NCI-H1930 (cell line): Measurements from ENCODE around the gene ETFB.

Experiments
- DNase-seq, 2 experiments: peaks; one replicate each; lab custom pipeline; 2025; lab: John Stamatoyannopoulos, UW

Gene ETFB

DNA sequence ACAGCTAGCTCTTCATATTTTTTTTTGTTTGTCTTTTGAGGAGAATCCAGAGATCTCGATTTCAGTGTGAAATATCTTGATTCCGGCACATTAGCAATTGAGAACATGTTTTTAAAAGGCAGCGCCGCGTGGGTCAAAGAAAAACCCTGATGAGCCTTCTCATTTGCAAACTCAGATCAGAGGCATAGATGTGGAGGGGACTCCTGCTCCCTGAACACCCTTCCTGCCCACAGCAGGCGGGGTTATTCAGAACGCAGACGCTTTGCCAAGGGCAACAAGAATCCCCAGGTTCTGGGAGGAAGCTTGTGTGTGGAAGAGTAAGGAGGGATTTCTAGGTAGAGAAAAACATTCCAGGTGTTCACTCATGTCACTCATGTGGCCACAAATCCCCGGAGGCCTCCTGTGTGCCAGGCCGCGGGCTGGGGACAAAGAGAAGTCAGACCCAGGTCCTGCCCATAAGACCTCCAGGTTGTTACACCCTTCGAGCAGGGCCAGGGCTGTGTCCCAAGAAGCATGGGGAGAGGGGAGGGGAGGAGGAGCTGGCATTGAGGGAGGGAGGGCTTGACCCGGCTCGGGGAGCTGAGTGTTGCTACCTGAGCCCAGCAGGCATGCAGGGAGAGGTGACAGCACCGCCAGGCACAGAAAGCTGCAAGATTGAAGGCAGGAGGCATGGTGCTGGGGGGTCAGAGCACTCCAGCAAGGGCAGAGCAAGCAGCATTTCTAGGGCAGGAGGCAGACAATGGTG, 70.6 kb downstream of the ETFB start:
- no peak for DNase-seq
